Measurements from ENCODE around the gene ABCB8. TPM values are rescaled to one million over a fixed set of nuclear protein-coding genes. Genes with fewer than 3 reads are reported as not detected.

ABCB8 gene
- total and polyA plus RNA-seq, 2 experiments from 2014 or later: 29.6 to 31.6 TPM

DNA sequence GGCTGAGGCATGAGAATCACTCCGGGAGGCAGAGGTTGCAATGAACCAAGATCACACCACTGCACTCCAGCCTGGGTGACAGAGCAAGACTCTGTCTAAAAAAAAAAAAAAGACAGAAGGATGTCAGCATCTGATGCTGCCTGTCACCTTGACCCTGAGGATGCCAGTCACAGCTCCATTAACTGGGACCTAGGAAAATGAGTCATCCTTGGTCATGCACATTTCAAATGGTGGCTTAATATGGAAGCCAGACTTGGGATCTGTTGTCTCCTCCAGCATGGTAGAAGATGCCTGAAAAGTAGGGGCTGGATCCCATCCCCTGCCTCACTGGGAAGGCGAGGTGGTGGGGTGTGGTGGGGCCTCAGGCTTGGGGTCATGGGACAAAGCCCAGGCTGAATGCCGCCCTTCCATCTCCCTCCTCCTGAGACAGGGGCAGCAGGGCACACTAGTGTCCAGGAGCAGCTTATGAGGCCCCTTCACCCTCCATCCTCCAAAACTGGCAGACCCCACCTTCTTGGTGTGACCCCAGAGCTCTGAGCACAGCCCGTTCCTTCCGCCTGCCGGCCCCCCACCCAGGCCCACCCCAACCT lies 36.1 kb upstream of the ABCB8 start:
- Histone ChIP-seq H3K4me2 (ENCODE audit: unreplicated experiment) (no peak overlapping the region), H3K27me3 (replicated peaks; ENCODE audit: insufficient read depth) (no peaks in the 10 kb centered on the region; the same call in 1 of the 2 replicates), H4K20me1 (ENCODE audit: insufficient read depth) (no peaks in the 10 kb centered on the region), H3K9ac (no peak overlapping the region), H3F3A (ENCODE audit: insufficient read depth) (no peaks in the 10 kb centered on the region), H3K4me1 (ENCODE audit: insufficient read depth) (no peaks in the 10 kb centered on the region), H3K27ac (no peak overlapping the region), H3K79me2 (ENCODE audit: insufficient read depth) (no peaks in the 10 kb centered on the region), H3K9me3 (ENCODE audit: low read depth) (no peaks in the 10 kb centered on the region), H3K9me2 (ENCODE audit: insufficient read depth) (no peaks in the 10 kb centered on the region), H3K4me3 (no peak overlapping the region), H2AFZ (no peak overlapping the region), H3K36me3 (ENCODE audit: low read depth) (no peaks in the 10 kb centered on the region)
- DNase-seq: no peak
- TF ChIP-seq EZH2phosphoT487 (IDR thresholded peaks at IDR 0.05; ENCODE audit: insufficient read depth, low read depth): no peak
- no peak for TF ChIP-seq EZH2 (IDR thresholded peaks at IDR 0.05; ENCODE audit: insufficient read depth, poor library complexity, severe bottlenecking)
- in situ Hi-C loops (cut with MboI): loop anchor here (10.0 kb wide), 1 partner anchor 63 kb away; the partner anchor contains the start of genes CDK5 and SLC4A2
- WGBS, 2 experiments (ENCODE audit: low coverage in 1 of 2, low lambda C conversion rate in 2 of 2, missing lambda C conversion rate in 2 of 2): 35 to 49% methylated on average over 4 to 6 of the region's 6 CpGs

DNA sequence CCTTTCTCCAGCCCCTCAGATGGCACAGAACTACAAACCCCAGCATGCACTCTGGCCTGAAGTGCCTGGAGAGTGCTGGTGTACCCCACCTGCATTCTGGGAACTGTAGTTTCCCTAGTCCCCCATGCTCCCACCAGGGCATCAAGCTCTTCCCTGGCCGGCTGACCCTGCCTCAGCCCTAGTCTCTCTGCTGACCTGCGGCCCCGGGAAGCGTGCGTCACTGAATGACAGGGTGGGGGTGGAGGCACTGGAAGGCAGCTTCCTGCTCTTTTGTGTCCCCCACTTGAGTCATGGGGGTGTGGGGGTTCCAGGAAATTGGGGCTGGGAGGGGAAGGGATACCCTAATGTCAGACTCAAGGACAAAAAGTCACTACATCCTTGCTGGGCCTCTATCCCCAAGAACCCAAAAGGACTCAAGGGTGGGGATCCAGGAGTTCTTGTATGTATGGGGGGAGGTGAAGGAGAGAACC lies 35.4 kb upstream of the ABCB8 start:
- Histone ChIP-seq H3K79me2 (ENCODE audit: insufficient read depth) (no peaks in the 10 kb centered on the region), H3K9me2 (ENCODE audit: insufficient read depth) (no peaks in the 10 kb centered on the region), H3K27me3 (replicated peaks; ENCODE audit: insufficient read depth) (no peaks in the 10 kb centered on the region; the same call in 1 of the 2 replicates), H3K9ac (no peak overlapping the region), H3K4me1 (ENCODE audit: insufficient read depth) (no peaks in the 10 kb centered on the region), H3K36me3 (ENCODE audit: low read depth) (no peaks in the 10 kb centered on the region), H3K4me2 (ENCODE audit: unreplicated experiment) (no peak overlapping the region), H2AFZ (no peak overlapping the region), H3K27ac (no peak overlapping the region), H3F3A (ENCODE audit: insufficient read depth) (no peaks in the 10 kb centered on the region), H4K20me1 (ENCODE audit: insufficient read depth) (no peaks in the 10 kb centered on the region), H3K9me3 (ENCODE audit: low read depth) (no peaks in the 10 kb centered on the region), H3K4me3 (no peak overlapping the region)
- 24 to 28% methylated on average over 5 of the region's 5 CpGs for WGBS, 2 experiments (ENCODE audit: low coverage in 1 of 2, low lambda C conversion rate in 2 of 2, missing lambda C conversion rate in 2 of 2)
- in situ Hi-C loops (cut with MboI): loop anchor here (10.0 kb wide), 1 partner anchor 62 kb away; the partner anchor contains the start of genes CDK5 and SLC4A2
- peak; percentile 49 for DNase-seq
- TF ChIP-seq EZH2 (IDR thresholded peaks at IDR 0.05; ENCODE audit: insufficient read depth, poor library complexity, severe bottlenecking) (no peak), EZH2phosphoT487 (IDR thresholded peaks at IDR 0.05; ENCODE audit: insufficient read depth, low read depth) (no peak)

DNA sequence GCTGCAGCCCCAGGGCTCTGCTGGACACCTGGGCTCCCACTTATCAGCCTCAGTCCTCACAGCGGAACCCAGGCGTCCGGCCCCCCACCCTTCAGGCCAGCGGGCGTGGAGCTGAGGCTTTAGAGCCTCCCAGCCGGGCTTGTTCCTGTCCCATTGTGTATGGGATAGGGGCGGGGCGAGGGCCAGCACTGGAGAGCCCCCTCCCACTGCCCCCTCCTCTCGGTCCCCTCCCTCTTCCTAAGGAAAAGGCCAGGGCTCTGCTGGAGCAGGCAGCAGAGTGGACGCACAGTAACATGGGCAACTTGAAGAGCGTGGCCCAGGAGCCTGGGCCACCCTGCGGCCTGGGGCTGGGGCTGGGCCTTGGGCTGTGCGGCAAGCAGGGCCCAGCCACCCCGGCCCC lies 34.7 kb upstream of the ABCB8 start:
- Histone ChIP-seq H3K4me3 (no peak overlapping the region), H3K9me2 (ENCODE audit: insufficient read depth) (no peaks in the 10 kb centered on the region), H3K9ac (no peak overlapping the region), H3K27ac (no peak overlapping the region), H3K36me3 (ENCODE audit: low read depth) (no peaks in the 10 kb centered on the region), H4K20me1 (ENCODE audit: insufficient read depth) (no peaks in the 10 kb centered on the region), H3K4me1 (ENCODE audit: insufficient read depth) (no peaks in the 10 kb centered on the region), H3K27me3 (replicated peaks; ENCODE audit: insufficient read depth) (no peaks in the 10 kb centered on the region; the same call in 1 of the 2 replicates), H3F3A (ENCODE audit: insufficient read depth) (no peaks in the 10 kb centered on the region), H3K79me2 (ENCODE audit: insufficient read depth) (no peaks in the 10 kb centered on the region), H3K4me2 (ENCODE audit: unreplicated experiment) (no peak overlapping the region), H3K9me3 (ENCODE audit: low read depth) (no peaks in the 10 kb centered on the region), H2AFZ (no peak overlapping the region)
- WGBS, 2 experiments (ENCODE audit: low coverage in 1 of 2, low lambda C conversion rate in 2 of 2, missing lambda C conversion rate in 2 of 2): 82 to 86% methylated on average over 11 to 14 of the region's 14 CpGs
- no peak for TF ChIP-seq EZH2 (IDR thresholded peaks at IDR 0.05; ENCODE audit: insufficient read depth, poor library complexity, severe bottlenecking)
- in situ Hi-C loops (cut with MboI): loop anchor here (10.0 kb wide), 1 partner anchor 61 kb away; the partner anchor contains the start of genes CDK5 and SLC4A2
- no peak for DNase-seq

DNA sequence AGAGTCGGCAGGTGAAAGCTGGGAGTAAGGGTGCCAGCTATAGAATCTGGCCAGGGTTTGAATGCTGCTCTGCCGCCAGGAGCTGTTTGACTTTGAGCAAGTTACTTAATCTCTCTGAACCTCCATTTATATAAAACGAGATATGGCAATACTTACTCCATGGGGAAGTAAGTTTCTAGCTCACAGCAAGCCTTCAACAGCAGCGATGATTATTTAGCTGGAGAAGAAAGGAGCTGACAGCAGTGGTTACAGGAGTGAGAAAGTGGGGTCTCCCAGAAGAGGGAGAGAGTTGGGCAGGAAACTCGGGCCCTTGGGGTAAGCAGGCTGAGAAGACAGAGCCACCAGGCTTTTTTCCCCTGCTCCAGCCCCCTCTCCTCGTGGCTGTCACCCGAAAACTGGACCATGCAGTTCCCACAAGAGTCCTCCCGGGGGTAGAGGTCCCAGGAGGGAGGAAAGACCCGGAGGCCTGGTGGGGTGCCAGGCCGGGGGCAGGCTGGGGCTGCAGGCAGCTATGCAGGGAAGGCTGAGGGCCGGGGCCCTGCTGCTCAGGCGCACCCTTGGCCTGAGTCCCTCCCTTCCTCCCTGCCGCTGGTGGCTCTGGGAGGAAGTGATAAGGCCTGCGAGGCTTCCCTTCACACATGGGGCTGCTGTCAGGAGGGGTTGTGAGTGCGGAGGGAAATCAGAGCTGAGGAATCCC lies 34.0 kb upstream of the ABCB8 start:
- DNase-seq: no peak
- Histone ChIP-seq H3K79me2 (ENCODE audit: insufficient read depth) (no peaks in the 10 kb centered on the region), H3K4me1 (ENCODE audit: insufficient read depth) (no peaks in the 10 kb centered on the region), H3K27ac (no peak overlapping the region), H3K9me2 (ENCODE audit: insufficient read depth) (no peaks in the 10 kb centered on the region), H3K4me3 (no peak overlapping the region), H3K9ac (no peak overlapping the region), H3K9me3 (ENCODE audit: low read depth) (no peaks in the 10 kb centered on the region), H4K20me1 (ENCODE audit: insufficient read depth) (no peaks in the 10 kb centered on the region), H3F3A (ENCODE audit: insufficient read depth) (no peaks in the 10 kb centered on the region), H3K36me3 (ENCODE audit: low read depth) (no peaks in the 10 kb centered on the region), H3K4me2 (ENCODE audit: unreplicated experiment) (no peak overlapping the region), H2AFZ (no peak overlapping the region), H3K27me3 (replicated peaks; ENCODE audit: insufficient read depth) (no peaks in the 10 kb centered on the region)
- TF ChIP-seq EZH2 (IDR thresholded peaks at IDR 0.05; ENCODE audit: insufficient read depth, poor library complexity, severe bottlenecking) (no peak), EZH2phosphoT487 (IDR thresholded peaks at IDR 0.05; ENCODE audit: insufficient read depth, low read depth) (no peak)
- in situ Hi-C loops (cut with MboI): loop anchor here (10.0 kb wide), 1 partner anchor 61 kb away; the partner anchor contains the start of genes CDK5 and SLC4A2
- WGBS, 2 experiments (ENCODE audit: low coverage in 1 of 2, low lambda C conversion rate in 2 of 2, missing lambda C conversion rate in 2 of 2): 58% methylated on average over 11 to 15 of the region's 15 CpGs
